OCI-LY3 (cell line): Measurements from ENCODE around the gene REC8.

Experiments used
- H2AFZ ChIP-seq: fragments of 200-600, 300-600 bp; shearing (Covaris generic); 2 replicates; pipeline ENCODE4 v1.6.0; 2014; ENCODE audit warnings: antibody characterized with exemption, low read depth, low read length
- H3K27ac ChIP-seq: fragments of 200-600, 300-600 bp; sonication (generic); 2 replicates; pipeline ENCODE4 v1.5.1; 2014; ENCODE audit warnings: mild to moderate bottlenecking, low read length, moderate library complexity, mixed read lengths
- H3K27me3 ChIP-seq: fragments of 200-600, 300-600 bp; sonication (generic); 2 replicates; pipeline ENCODE4 v1.6.1; 2014; ENCODE audit warnings: low read depth, low read length, mixed read lengths
- H3K36me3 ChIP-seq: fragments of 200-600, 300-600 bp; sonication (generic); replicated peaks from 2 replicates; pipeline ENCODE3; 2014; ENCODE audit warnings: low read depth, low read length, mixed read lengths
- H3K4me1 ChIP-seq: fragments of 300-600, 200-600 bp; sonication (generic); 2 replicates; pipeline ENCODE4 v1.6.1; 2014; ENCODE audit warnings: low read length, mixed read lengths
- H3K4me2 ChIP-seq: fragments of 200-600, 300-600 bp; sonication (generic); 2 replicates; pipeline ENCODE4 v1.6.1; 2014; ENCODE audit warnings: low read length, mixed read lengths
- H3K4me3 ChIP-seq: fragments of 300-600, 200-600 bp; sonication (generic); 2 replicates; pipeline ENCODE4 v1.5.1; 2014; ENCODE audit warnings: antibody characterized with exemption, mild to moderate bottlenecking, low read length, moderate library complexity
- H3K79me2 ChIP-seq: fragments of 300-600, 200-600 bp; shearing (Covaris generic); 2 replicates; pipeline ENCODE4 v1.6.1; 2014; ENCODE audit warnings: mild to moderate bottlenecking, low read length, mixed read lengths
- H3K9ac ChIP-seq: fragments of 300-600, 200-600 bp; shearing (Covaris generic); 2 replicates; pipeline ENCODE4 v1.6.0; 2014; ENCODE audit warnings: mild to moderate bottlenecking, low read length, moderate library complexity
- H3K9me3 ChIP-seq: fragments of 200-600, 300-600 bp; shearing (Covaris generic); 2 replicates; pipeline ENCODE4 v1.6.1; 2014; ENCODE audit warnings: low read length, mixed read lengths; ENCODE audit not compliant: insufficient read depth
- H4K20me1 ChIP-seq: fragments of 200-600, 300-600 bp; sonication (generic); 2 replicates; pipeline ENCODE4 v1.6.1; 2016; ENCODE audit warnings: low read length, mixed read lengths; ENCODE audit not compliant: insufficient read depth
- CTCF ChIP-seq: fragments of 200-600, 300-600 bp; sonication (generic); IDR thresholded peaks from 2 replicates; pipeline ENCODE4 v1.5.1; 2014; ENCODE audit warnings: antibody characterized with exemption, low read length, low read depth
- EZH2phosphoT487 ChIP-seq: fragments of 200-600 bp; shearing (Covaris generic); IDR thresholded peaks from 2 replicates; pipeline ENCODE4 v1.6.1; 2018; ENCODE audit warnings: antibody characterized with exemption, mixed run types, low read depth

Gene REC8

GRCh38 chr14:24172261-24172860, 481 bp downstream of the REC8 start:
- H3K9ac ChIP-seq: no peak overlapping the region
- no peaks in the 10 kb centered on the region for H3K27me3 ChIP-seq
- H4K20me1 ChIP-seq: no peaks in the 10 kb centered on the region
- H3K79me2 ChIP-seq: no peaks in the 10 kb centered on the region
- peaks cover 21% of the 10 kb centered on the region for H3K36me3 ChIP-seq
- no peak overlapping the region for H3K4me2 ChIP-seq
- H3K4me1 ChIP-seq: no peaks in the 10 kb centered on the region
- H2AFZ ChIP-seq: no peak overlapping the region
- no peak overlapping the region for H3K4me3 ChIP-seq
- no peak overlapping the region for H3K27ac ChIP-seq
- H3K9me3 ChIP-seq: no peaks in the 10 kb centered on the region
- TF ChIP-seq EZH2phosphoT487: no peak
- TF ChIP-seq CTCF: no peak

- Histone ChIP-seq H3K4me3 (no peak overlapping the region), H4K20me1 (no peaks in the 10 kb centered on the region), H3K36me3 (peaks cover 17% of the 10 kb centered on the region), H3K27ac (no peak overlapping the region), H3K79me2 (no peaks in the 10 kb centered on the region), H3K4me1 (no peaks in the 10 kb centered on the region), H3K4me2 (no peak overlapping the region), H2AFZ (no peak overlapping the region), H3K9me3 (no peaks in the 10 kb centered on the region), H3K9ac (no peak overlapping the region), H3K27me3 (no peaks in the 10 kb centered on the region)
- TF ChIP-seq EZH2phosphoT487 (no peak), CTCF (no peak)
Measured at GRCh38 chr14:24172871-24173281, 996 bp downstream of the REC8 start.

- Histone ChIP-seq H3K4me3 (no peak overlapping the region), H3K9ac (no peak overlapping the region), H3K27ac (no peak overlapping the region), H3K4me2 (no peak overlapping the region), H3K27me3 (no peaks in the 10 kb centered on the region), H3K9me3 (no peaks in the 10 kb centered on the region), H3K79me2 (no peaks in the 10 kb centered on the region), H2AFZ (no peak overlapping the region), H3K4me1 (no peaks in the 10 kb centered on the region), H4K20me1 (no peaks in the 10 kb centered on the region), H3K36me3 (peaks cover 45% of the 10 kb centered on the region)
- no peak for TF ChIP-seq CTCF
- no peak for TF ChIP-seq EZH2phosphoT487
Measured at GRCh38 chr14:24176599-24176998, 4.7 kb downstream of the REC8 start.

- no peaks in the 10 kb centered on the region for H4K20me1 ChIP-seq
- H3K4me3 ChIP-seq: no peak overlapping the region
- no peaks in the 10 kb centered on the region for H3K27me3 ChIP-seq
- H2AFZ ChIP-seq: no peak overlapping the region
- no peak overlapping the region for H3K4me2 ChIP-seq
- H3K79me2 ChIP-seq: no peaks in the 10 kb centered on the region
- peaks cover 45% of the 10 kb centered on the region for H3K36me3 ChIP-seq
- TF ChIP-seq EZH2phosphoT487: no peak
- no peak for TF ChIP-seq CTCF
- H3K27ac ChIP-seq: no peak overlapping the region
- no peaks in the 10 kb centered on the region for H3K9me3 ChIP-seq
- no peaks in the 10 kb centered on the region for H3K4me1 ChIP-seq
- H3K9ac ChIP-seq: no peak overlapping the region
Measured at GRCh38 chr14:24177041-24177825, 5.4 kb downstream of the REC8 start.
